ENCODE results near the gene GRM1.

Gene GRM1

DNA sequence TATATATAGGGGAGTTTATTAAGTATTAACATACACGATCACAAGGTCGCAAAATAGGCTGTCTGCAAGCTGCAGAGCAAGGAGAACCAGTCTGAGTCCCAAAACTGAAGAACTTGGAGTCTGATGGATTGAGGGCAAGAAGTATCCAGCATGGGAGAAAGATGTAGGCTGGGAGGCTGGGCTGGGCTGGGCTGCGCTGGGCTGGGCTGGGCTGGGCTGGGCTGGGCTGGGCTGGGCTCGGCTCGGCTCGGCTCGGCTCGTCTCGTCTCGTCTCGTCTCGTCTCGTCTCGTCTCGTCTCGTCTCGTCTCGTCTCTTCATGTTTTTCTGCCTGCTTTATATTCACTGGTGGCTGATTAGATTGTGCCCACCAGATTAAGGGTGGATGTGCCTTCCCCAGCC lies 238.6 kb downstream of the GRM1 start:
- no peak for TF ChIP-seq CTCF (conservative IDR thresholded peaks at IDR 0.05)
- no peak overlapping the region for H3K27ac ChIP-seq

DNA sequence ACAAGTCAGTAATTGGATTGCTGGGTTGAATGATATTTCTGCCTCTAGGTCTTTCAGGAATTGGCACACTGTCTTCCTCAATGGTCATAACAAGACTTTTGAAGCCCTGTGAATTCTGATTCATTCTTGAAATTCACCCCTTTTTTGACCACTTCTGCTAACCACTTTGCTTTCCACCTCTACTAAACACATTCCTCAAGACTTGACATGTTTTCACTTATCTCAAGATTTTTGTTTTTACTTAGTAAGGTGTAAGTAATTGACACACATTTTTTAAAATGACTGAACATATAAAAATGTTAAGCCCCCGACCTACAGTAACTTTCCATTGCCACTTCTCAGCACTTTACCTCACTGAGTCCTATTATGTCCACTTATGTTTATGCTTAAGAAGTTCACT lies 239.1 kb downstream of the GRM1 start:
- no peak overlapping the region for H3K27ac ChIP-seq
- no peak for TF ChIP-seq CTCF (conservative IDR thresholded peaks at IDR 0.05)

DNA sequence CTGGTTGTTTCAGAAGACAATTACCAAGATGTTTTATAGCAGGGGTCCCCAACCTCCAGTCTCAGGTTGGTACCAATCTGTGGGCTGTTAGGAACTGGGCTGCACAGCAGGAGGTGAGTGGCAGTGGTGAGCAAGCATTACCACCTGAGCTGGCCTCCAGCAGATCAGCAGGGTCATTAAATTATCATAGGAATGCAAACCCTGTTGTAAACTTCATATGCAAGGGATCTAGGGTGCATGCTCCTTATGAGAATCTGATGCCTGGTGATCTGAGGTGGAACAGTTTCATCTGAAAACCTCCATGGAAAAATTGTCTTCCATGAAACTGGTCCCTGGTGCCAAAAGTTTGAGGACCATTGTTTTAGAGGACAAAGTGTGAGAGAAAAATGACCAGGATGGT lies 240.6 kb downstream of the GRM1 start:
- H3K27ac ChIP-seq, result no peak overlapping the region
- no peak for TF ChIP-seq CTCF (conservative IDR thresholded peaks at IDR 0.05)

- H3K27ac ChIP-seq, result 0 out of 2 replicates have a peak overlapping the region, but pooled peaks have one; percentile 3
Measured at GRCh38 chr6:146271163-146271562, 242.3 kb downstream of the GRM1 start.

DNA sequence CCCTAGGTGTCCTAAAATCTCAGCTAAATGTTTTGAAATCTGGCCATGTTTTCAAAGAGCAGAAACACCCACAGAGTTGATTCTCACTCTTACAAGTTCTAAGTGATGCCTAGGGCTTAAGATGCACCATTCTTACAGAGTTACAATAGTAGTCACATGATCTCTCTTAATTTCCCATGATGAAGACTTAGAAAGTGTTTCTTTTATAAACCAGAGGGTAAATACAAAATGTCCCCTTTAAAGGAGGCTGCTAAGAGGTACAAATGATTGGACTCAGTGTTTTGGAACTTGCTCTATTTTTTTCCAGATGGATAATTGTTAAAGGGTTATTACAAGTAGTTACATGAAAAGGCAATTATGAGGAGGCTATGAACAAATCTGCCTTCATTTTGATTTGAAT lies 244.6 kb downstream of the GRM1 start:
- H3K27ac ChIP-seq, result no peak overlapping the region
- no peak for TF ChIP-seq CTCF (conservative IDR thresholded peaks at IDR 0.05)

DNA sequence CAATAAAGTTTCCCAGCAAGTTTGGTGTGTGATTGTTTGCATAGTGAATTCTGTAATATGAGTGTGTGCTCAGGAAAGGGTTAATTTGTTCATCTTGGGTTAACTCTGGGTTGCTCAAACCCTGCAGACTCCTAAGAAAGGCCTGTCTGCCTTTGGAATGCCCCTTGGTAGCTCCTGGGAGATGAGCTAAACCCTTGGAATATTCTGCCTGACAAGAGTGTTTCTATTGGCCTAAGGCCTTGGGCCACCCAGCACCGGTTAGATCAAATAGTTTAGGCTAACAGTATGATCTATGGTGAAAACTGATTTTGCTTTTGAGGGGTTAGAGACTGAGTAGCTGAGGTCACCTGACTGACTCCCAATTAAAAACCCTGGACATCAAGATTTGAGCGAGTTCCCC lies 248.3 kb downstream of the GRM1 start:
- no peak for TF ChIP-seq CTCF (conservative IDR thresholded peaks at IDR 0.05)
- no peak overlapping the region for H3K27ac ChIP-seq

- no peak for TF ChIP-seq CTCF (conservative IDR thresholded peaks at IDR 0.05)
- H3K27ac ChIP-seq, result no peak overlapping the region
Measured at GRCh38 chr6:146281651-146282362, 252.9 kb downstream of the GRM1 start.

DNA sequence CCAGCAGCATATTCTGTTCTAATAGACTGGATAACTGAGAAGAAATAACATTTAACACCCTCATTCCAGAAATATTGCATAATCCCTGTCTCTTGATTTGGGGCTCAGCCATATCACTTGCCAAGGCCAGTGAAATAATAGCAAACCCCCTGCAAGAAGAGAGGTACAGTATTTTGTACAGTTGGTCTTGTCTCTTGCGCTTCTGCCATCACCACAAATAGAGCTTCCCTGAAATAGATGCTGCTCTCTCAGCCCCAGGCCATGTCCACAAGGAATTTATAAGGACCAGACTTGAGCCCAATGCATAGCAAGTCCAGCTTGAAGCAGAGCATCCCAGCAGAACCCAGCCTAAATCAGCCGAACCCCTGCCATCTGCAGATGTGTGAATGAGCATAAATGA lies 254.0 kb downstream of the GRM1 start:
- no peak for TF ChIP-seq CTCF (conservative IDR thresholded peaks at IDR 0.05)
- no peak overlapping the region for H3K27ac ChIP-seq
